OCI-M2 (cell line): ENCODE measurements around the gene RNF182.

Experiments
- DNase-seq: peaks from one replicate; lab custom pipeline; 2025; ENCODE audit not compliant: unreplicated experiment; lab: John Stamatoyannopoulos, UW

Gene RNF182

GRCh38 chr6:14028631-14029030 is 103.9 kb downstream of the RNF182 start:
- no peak for DNase-seq

GRCh38 chr6:14029605-14030004 is 104.9 kb downstream of the RNF182 start:
- no peak for DNase-seq
